ENCODE data around the gene LRRN4CL.
"Not testable (repeated sequence)": the region's sequence is repeated elsewhere in the genome, so short reads cannot be mapped to it uniquely, and the experiment has no call there.

Gene LRRN4CL

GRCh38 chr11:62706850-62707247 is 17.5 kb upstream of the LRRN4CL start:
- Histone ChIP-seq H3K4me1 (ENCODE audit: low read depth, poor library complexity, severe bottlenecking) (peaks cover 49% of the 10 kb centered on the region), H3K36me3 (ENCODE audit: insufficient read depth) (no peaks in the 10 kb centered on the region), H3K79me2 (ENCODE audit: insufficient read depth, low read depth) (peaks cover 9% of the 10 kb centered on the region; the same call in 1 of the 2 replicates), H3K4me3 (IDR thresholded peaks at IDR 0.05; ENCODE audit: insufficient read depth, low read depth, low read length) (no peak overlapping the region), H3K27me3 (ENCODE audit: insufficient read depth, low read depth) (no peaks in the 10 kb centered on the region), H3K27ac (no peak overlapping the region), H4K20me1 (ENCODE audit: insufficient read depth) (no peaks in the 10 kb centered on the region), H3K9ac (no peak overlapping the region), H2AFZ (ENCODE audit: low read depth) (peak overlapping the region; percentile 50; the same call in 1 of the 2 replicates), H3K4me2 (peak overlapping the region; percentile 83)
- TF ChIP-seq CTCF (conservative IDR thresholded peaks at IDR 0.05; ENCODE audit: low read depth, low read length) = no peak

- TF ChIP-seq CTCF (conservative IDR thresholded peaks at IDR 0.05; ENCODE audit: low read depth, low read length) = no peak
- Histone ChIP-seq H3K27me3 (ENCODE audit: insufficient read depth, low read depth) (no peaks in the 10 kb centered on the region), H3K4me1 (ENCODE audit: low read depth, poor library complexity, severe bottlenecking) (peaks cover 42% of the 10 kb centered on the region), H3K36me3 (ENCODE audit: insufficient read depth) (no peaks in the 10 kb centered on the region), H4K20me1 (ENCODE audit: insufficient read depth) (no peaks in the 10 kb centered on the region), H3K4me2 (peak overlapping the region; percentile 83), H2AFZ (ENCODE audit: low read depth) (peak overlapping the region; percentile 75), H3K79me2 (ENCODE audit: insufficient read depth, low read depth) (peaks cover 3% of the 10 kb centered on the region; the same call in 1 of the 2 replicates), H3K27ac (peak overlapping the region; percentile 82), H3K9ac (peak overlapping the region; percentile 76), H3K4me3 (IDR thresholded peaks at IDR 0.05; ENCODE audit: insufficient read depth, low read depth, low read length) (no peak overlapping the region)
These were observed 16.8 kb upstream of the LRRN4CL start for GRCh38 chr11:62705880-62706849.

GRCh38 chr11:62705413-62705812 is 16.1 kb upstream of the LRRN4CL start:
- peak overlapping the region; percentile 75; the same call in 1 of the 2 replicates for H2AFZ ChIP-seq (ENCODE audit: low read depth)

GRCh38 chr11:62703921-62704320 is 14.6 kb upstream of the LRRN4CL start:
- not testable (repeated sequence) for H3K9ac ChIP-seq; H3K4me2 ChIP-seq; H2AFZ ChIP-seq (ENCODE audit: low read depth); H3K79me2 ChIP-seq (ENCODE audit: insufficient read depth, low read depth); H3K27me3 ChIP-seq (ENCODE audit: insufficient read depth, low read depth); H4K20me1 ChIP-seq (ENCODE audit: insufficient read depth); H3K4me3 ChIP-seq (IDR thresholded peaks at IDR 0.05; ENCODE audit: insufficient read depth, low read depth, low read length); H3K27ac ChIP-seq; H3K36me3 ChIP-seq (ENCODE audit: insufficient read depth)
- peaks cover 29% of the 10 kb centered on the region for H3K4me1 ChIP-seq (ENCODE audit: low read depth, poor library complexity, severe bottlenecking)

More at GRCh38 chr11:62705413-62705812, 16.1 kb upstream of the LRRN4CL start:
- Histone ChIP-seq H3K27ac (peak overlapping the region; percentile 82), H4K20me1 (ENCODE audit: insufficient read depth) (no peaks in the 10 kb centered on the region), H3K4me2 (peak overlapping the region; percentile 66), H3K9ac (peak overlapping the region; percentile 76), H3K4me1 (ENCODE audit: low read depth, poor library complexity, severe bottlenecking) (peaks cover 35% of the 10 kb centered on the region), H3K27me3 (ENCODE audit: insufficient read depth, low read depth) (no peaks in the 10 kb centered on the region), H3K4me3 (IDR thresholded peaks at IDR 0.05; ENCODE audit: insufficient read depth, low read depth, low read length) (no peak overlapping the region), H3K79me2 (ENCODE audit: insufficient read depth, low read depth) (no peaks in the 10 kb centered on the region; the same call in 1 of the 2 replicates), H3K36me3 (ENCODE audit: insufficient read depth) (no peaks in the 10 kb centered on the region)
- TF ChIP-seq CTCF (conservative IDR thresholded peaks at IDR 0.05; ENCODE audit: low read depth, low read length) = no peak
